Raji (cell line): ENCODE measurements around the gene TMEM178A.

Source experiments
- POLR2A ChIP-seq: IDR thresholded peaks from 2 replicates; pipeline ENCODE4 v1.6.1; 2011; ENCODE audit warnings: low read depth, low read length, control low read depth; ENCODE audit not compliant: insufficient read depth

Gene TMEM178A

DNA sequence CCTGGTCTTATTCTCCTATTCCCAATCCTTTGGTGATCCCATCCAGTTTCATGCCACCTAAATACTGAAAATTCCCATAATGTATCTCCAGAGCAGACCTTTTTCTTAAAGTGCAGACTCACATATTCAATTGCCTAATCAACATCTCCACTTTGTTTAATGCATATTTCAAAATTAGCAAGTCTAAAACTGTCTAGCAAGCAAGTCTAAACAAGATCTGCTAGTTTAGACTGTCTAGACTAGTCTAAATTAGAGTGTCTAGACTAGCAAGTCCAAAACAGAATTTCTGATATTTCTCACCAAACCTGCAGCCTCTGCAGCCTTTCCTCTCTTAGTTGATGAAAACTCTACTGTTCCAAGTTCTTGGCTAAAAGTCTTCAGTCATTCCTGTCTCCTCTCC, 68.7 kb downstream of the TMEM178A start:
- TF ChIP-seq POLR2A: no peak

GRCh38 chr2:39735648-39736047, 69.9 kb downstream of the TMEM178A start:
- TF ChIP-seq POLR2A: no peak

- TF ChIP-seq POLR2A: no peak
Observed at GRCh38 chr2:39736640-39737039, 70.9 kb downstream of the TMEM178A start.

GRCh38 chr2:39737661-39738060, 71.9 kb downstream of the TMEM178A start:
- TF ChIP-seq POLR2A: no peak

GRCh38 chr2:39738936-39739335, 73.2 kb downstream of the TMEM178A start:
- no peak for TF ChIP-seq POLR2A

- no peak for TF ChIP-seq POLR2A
Observed at GRCh38 chr2:39739386-39739785, 73.7 kb downstream of the TMEM178A start.

DNA sequence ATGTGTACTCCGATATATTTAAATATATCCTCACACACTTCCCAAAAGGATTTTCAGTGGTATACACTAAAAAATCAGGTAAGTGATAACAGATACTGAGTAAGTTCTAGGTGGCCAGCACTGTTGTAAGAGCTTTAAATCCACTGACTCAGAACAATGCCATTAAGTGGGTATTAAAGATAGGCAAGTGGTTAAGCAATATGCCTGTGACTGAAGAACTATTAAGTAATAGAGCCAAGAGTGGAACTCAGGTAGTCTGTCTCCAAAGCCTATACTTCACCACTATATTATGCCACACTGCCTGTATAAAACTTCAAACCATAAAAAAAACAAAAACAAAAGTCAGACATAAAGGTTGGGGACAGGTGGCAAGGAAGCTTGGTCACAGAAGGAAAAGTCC, 76.2 kb downstream of the TMEM178A start:
- no peak for TF ChIP-seq POLR2A

GRCh38 chr2:39743269-39743776, 77.6 kb downstream of the TMEM178A start:
- TF ChIP-seq POLR2A: no peak

DNA sequence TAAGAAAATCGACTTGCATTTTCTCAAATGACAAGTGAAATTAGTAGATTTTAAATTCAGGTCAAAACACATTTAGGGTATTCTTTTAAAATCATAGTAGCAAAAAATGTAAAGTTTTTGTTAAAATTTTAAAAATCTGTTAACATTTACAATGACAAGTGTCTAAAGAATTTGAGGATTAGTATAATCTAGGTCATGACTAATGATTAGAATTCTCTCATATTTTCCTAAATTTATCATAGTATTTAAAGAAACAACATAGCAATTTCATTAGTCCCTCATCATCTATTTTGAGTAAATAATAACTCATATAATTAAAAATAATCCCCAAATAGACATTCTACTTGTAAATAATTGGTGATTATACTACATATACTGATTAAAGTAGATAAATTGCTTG, 89.7 kb downstream of the TMEM178A start:
- no peak for TF ChIP-seq POLR2A

DNA sequence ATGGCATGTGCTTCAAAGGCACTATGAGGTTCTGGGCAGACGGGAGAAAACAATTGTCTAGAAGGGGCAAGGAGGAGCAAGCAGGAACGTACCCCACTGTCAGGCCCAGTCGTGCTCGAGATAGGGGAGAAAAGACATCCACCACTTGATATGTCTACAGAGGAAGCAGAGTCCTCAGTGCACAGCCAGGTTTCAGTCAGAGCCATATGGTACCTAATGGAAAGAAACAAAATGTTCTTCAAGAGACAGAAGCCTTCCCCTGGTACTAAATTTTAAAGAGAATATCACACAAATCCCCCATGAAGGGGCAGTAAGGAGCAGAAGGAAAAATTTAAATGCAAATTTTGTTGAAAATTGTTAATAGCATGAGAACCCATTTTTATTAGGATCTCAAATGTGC, 91.4 kb downstream of the TMEM178A start:
- TF ChIP-seq POLR2A: no peak

DNA sequence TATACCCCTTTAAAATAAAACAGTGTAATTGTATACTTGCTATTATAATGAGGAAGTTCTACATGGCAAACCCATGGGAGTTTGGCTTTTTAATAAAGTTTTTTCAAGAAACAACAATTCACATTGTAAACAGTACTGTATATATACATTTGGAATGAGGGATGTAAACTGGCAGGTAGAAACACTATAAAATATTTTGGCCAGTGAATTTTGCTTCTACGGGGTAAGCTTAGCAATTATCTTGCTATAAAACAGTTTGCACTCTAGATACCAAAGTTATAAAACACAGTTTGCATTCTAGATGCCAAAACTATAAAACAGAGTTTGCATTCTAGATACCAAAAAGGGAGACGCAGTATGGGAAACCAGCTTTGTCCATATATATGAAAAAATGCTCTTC, 96.7 kb downstream of the TMEM178A start:
- TF ChIP-seq POLR2A: no peak
